ENCODE results near the gene TMEM54.

TMEM54 gene

GRCh38 chr1:32888677-32889420, 12.3 kb downstream of the TMEM54 start:
- peaks cover 22% of the 10 kb centered on the region for H3K4me1 Mint-ChIP-seq
- no peak overlapping the region for H3K27ac Mint-ChIP-seq (ENCODE audit: low read depth)
- H3K4me3 Mint-ChIP-seq: no peak overlapping the region
- H3K9me3 Mint-ChIP-seq: no peaks in the 10 kb centered on the region
- peaks cover 98% of the 10 kb centered on the region for H3K27me3 Mint-ChIP-seq
- ATAC-seq (replicated peaks; ENCODE audit: extremely low read depth, poor library complexity, severe bottlenecking) (no peak), DNase-seq (ENCODE audit: low spot score in 2 of 2) (no peak)
- H3K36me3 Mint-ChIP-seq (ENCODE audit: insufficient read depth): peaks cover 13% of the 10 kb centered on the region

- Mint-ChIP-seq H3K36me3 (ENCODE audit: insufficient read depth) (peaks cover 12% of the 10 kb centered on the region), H3K27me3 (peaks cover 98% of the 10 kb centered on the region), H3K4me3 (no peak overlapping the region), H3K27ac (ENCODE audit: low read depth) (no peak overlapping the region), H3K4me1 (peaks cover 22% of the 10 kb centered on the region), H3K9me3 (no peaks in the 10 kb centered on the region)
- ATAC-seq (replicated peaks; ENCODE audit: extremely low read depth, poor library complexity, severe bottlenecking) (no peak), DNase-seq (ENCODE audit: low spot score in 2 of 2) (no peak)
Observed at GRCh38 chr1:32888134-32888533, 13.1 kb downstream of the TMEM54 start.

- Mint-ChIP-seq H3K36me3 (ENCODE audit: insufficient read depth) (peaks cover 11% of the 10 kb centered on the region), H3K4me1 (peaks cover 22% of the 10 kb centered on the region), H3K4me3 (no peak overlapping the region), H3K27ac (ENCODE audit: low read depth) (no peak overlapping the region), H3K9me3 (no peaks in the 10 kb centered on the region), H3K27me3 (peaks cover 93% of the 10 kb centered on the region)
- ATAC-seq (replicated peaks; ENCODE audit: extremely low read depth, poor library complexity, severe bottlenecking): no peak
- no peak for DNase-seq (ENCODE audit: low spot score in 2 of 2)
Observed at GRCh38 chr1:32887623-32888022, 13.6 kb downstream of the TMEM54 start.

- Mint-ChIP-seq H3K4me1 (peaks cover 15% of the 10 kb centered on the region), H3K27me3 (peaks cover 86% of the 10 kb centered on the region), H3K36me3 (ENCODE audit: insufficient read depth) (peaks cover 5% of the 10 kb centered on the region), H3K27ac (ENCODE audit: low read depth) (no peak overlapping the region), H3K9me3 (no peaks in the 10 kb centered on the region), H3K4me3 (no peak overlapping the region)
- DNase-seq (ENCODE audit: low spot score in 2 of 2) (no peak), ATAC-seq (replicated peaks; ENCODE audit: extremely low read depth, poor library complexity, severe bottlenecking) (no peak)
Observed at GRCh38 chr1:32886828-32887414, 14.3 kb downstream of the TMEM54 start.

- Mint-ChIP-seq H3K27ac (ENCODE audit: low read depth) (no peak within 1 kb of the TSS), H3K4me1 (peaks cover 13% of the 10 kb centered on the region), H3K27me3 (peaks cover 84% of the 10 kb centered on the region), H3K9me3 (no peaks in the 10 kb centered on the region), H3K4me3 (peak within 1 kb of the TSS; percentile 49), H3K36me3 (ENCODE audit: insufficient read depth) (peaks cover 5% of the 10 kb centered on the region)
- no peak for ATAC-seq (replicated peaks; ENCODE audit: extremely low read depth, poor library complexity, severe bottlenecking)
- DNase-seq (ENCODE audit: low spot score in 2 of 2): no peak
Observed at GRCh38 chr1:32886004-32886827, 15.0 kb downstream of the TMEM54 start, which contains the start of gene HPCA. HPCA (plus strand) TSS chr1:32886491; CDS start chr1:32888899, 2,408 bp downstream.

GRCh38 chr1:32885676-32886003, 15.5 kb downstream of the TMEM54 start:
- DNase-seq (ENCODE audit: low spot score in 2 of 2) (no peak), ATAC-seq (replicated peaks; ENCODE audit: extremely low read depth, poor library complexity, severe bottlenecking) (no peak)
- Mint-ChIP-seq H3K36me3 (ENCODE audit: insufficient read depth) (peaks cover 5% of the 10 kb centered on the region), H3K4me3 (peak overlapping the region; percentile 49), H3K27me3 (peaks cover 84% of the 10 kb centered on the region), H3K4me1 (peaks cover 13% of the 10 kb centered on the region), H3K9me3 (no peaks in the 10 kb centered on the region), H3K27ac (ENCODE audit: low read depth) (no peak overlapping the region)

- H3K27ac Mint-ChIP-seq (ENCODE audit: low read depth): no peak overlapping the region
- H3K9me3 Mint-ChIP-seq: no peaks in the 10 kb centered on the region
- ATAC-seq (replicated peaks; ENCODE audit: extremely low read depth, poor library complexity, severe bottlenecking) (no peak), DNase-seq (ENCODE audit: low spot score in 2 of 2) (no peak)
- H3K4me3 Mint-ChIP-seq: no peak overlapping the region
- peaks cover 76% of the 10 kb centered on the region for H3K27me3 Mint-ChIP-seq
- peaks cover 13% of the 10 kb centered on the region for H3K4me1 Mint-ChIP-seq
- H3K36me3 Mint-ChIP-seq (ENCODE audit: insufficient read depth): peaks cover 5% of the 10 kb centered on the region
Observed at GRCh38 chr1:32884726-32885125, 16.5 kb downstream of the TMEM54 start.

GRCh38 chr1:32884032-32884372, 17.2 kb downstream of the TMEM54 start:
- H3K4me1 Mint-ChIP-seq: peaks cover 13% of the 10 kb centered on the region
- DNase-seq (ENCODE audit: low spot score in 2 of 2) (no peak), ATAC-seq (replicated peaks; ENCODE audit: extremely low read depth, poor library complexity, severe bottlenecking) (no peak)
- H3K27ac Mint-ChIP-seq (ENCODE audit: low read depth): no peak overlapping the region
- no peak overlapping the region for H3K4me3 Mint-ChIP-seq
- H3K36me3 Mint-ChIP-seq (ENCODE audit: insufficient read depth): peaks cover 5% of the 10 kb centered on the region
- H3K9me3 Mint-ChIP-seq: no peaks in the 10 kb centered on the region
- peaks cover 69% of the 10 kb centered on the region for H3K27me3 Mint-ChIP-seq

GRCh38 chr1:32883338-32884031, 17.7 kb downstream of the TMEM54 start:
- no peak for DNase-seq (ENCODE audit: low spot score in 2 of 2)
- Mint-ChIP-seq H3K4me1 (peaks cover 13% of the 10 kb centered on the region), H3K27me3 (peaks cover 64% of the 10 kb centered on the region), H3K27ac (ENCODE audit: low read depth) (no peak overlapping the region), H3K36me3 (ENCODE audit: insufficient read depth) (peaks cover 5% of the 10 kb centered on the region), H3K9me3 (no peaks in the 10 kb centered on the region), H3K4me3 (no peak overlapping the region)
- ATAC-seq (replicated peaks; ENCODE audit: extremely low read depth, poor library complexity, severe bottlenecking): no peak

- no peaks in the 10 kb centered on the region for H3K9me3 Mint-ChIP-seq
- H3K4me1 Mint-ChIP-seq: peaks cover 11% of the 10 kb centered on the region
- no peak overlapping the region for H3K27ac Mint-ChIP-seq (ENCODE audit: low read depth)
- peaks cover 58% of the 10 kb centered on the region for H3K27me3 Mint-ChIP-seq
- peaks cover 5% of the 10 kb centered on the region for H3K36me3 Mint-ChIP-seq (ENCODE audit: insufficient read depth)
- ATAC-seq (replicated peaks; ENCODE audit: extremely low read depth, poor library complexity, severe bottlenecking): no peak
- DNase-seq (ENCODE audit: low spot score in 2 of 2): no peak
- no peak overlapping the region for H3K4me3 Mint-ChIP-seq
Observed at GRCh38 chr1:32881871-32882850, 19.0 kb downstream of the TMEM54 start.

- Mint-ChIP-seq H3K9me3 (no peaks in the 10 kb centered on the region), H3K27ac (ENCODE audit: low read depth) (no peak overlapping the region), H3K36me3 (ENCODE audit: insufficient read depth) (peaks cover 5% of the 10 kb centered on the region), H3K4me3 (no peak overlapping the region), H3K27me3 (peaks cover 52% of the 10 kb centered on the region), H3K4me1 (peaks cover 8% of the 10 kb centered on the region)
- ATAC-seq (replicated peaks; ENCODE audit: extremely low read depth, poor library complexity, severe bottlenecking): no peak
- DNase-seq (ENCODE audit: low spot score in 2 of 2): no peak
Observed at GRCh38 chr1:32881291-32881690, 19.9 kb downstream of the TMEM54 start.
